NCI-H128 (cell line): ENCODE measurements around the gene CLNK.
"Not testable (repeated sequence)": the region's sequence is repeated elsewhere in the genome, so short reads cannot be mapped to it uniquely, and the experiment has no call there.

Source experiments
- DNase-seq: peaks from one replicate; lab custom pipeline; 2025; ENCODE audit not compliant: unreplicated experiment; lab: John Stamatoyannopoulos, UW

Gene CLNK

GRCh38 chr4:10614926-10615325, 69.6 kb downstream of the CLNK start:
- DNase-seq = not testable (repeated sequence)

DNA sequence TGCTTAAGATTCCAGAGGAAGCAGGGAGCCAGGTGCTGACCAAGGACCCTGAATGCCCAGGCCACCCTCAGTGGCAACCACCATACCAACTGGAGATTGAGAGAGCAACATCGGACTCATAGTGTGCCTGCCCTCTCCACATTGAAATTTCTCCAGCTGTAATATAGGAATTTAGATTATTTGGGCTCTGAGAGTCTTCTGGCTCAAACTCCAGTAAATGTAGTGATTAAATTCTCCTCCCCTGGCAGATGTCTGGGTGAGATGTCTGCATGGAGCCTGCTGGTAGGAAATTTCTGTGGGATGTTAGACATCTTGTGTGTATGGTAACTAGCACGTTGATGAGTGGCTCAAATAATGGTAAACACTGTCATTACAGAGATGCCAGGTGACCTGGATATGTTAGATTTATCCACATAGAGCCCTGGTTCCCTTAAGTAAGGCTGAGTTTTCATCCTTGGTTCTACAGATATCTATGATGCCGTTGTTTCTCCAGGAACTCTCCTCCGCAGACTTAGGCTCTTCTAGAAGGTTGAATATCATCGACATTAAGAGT, 70.6 kb downstream of the CLNK start:
- DNase-seq = no peak

DNA sequence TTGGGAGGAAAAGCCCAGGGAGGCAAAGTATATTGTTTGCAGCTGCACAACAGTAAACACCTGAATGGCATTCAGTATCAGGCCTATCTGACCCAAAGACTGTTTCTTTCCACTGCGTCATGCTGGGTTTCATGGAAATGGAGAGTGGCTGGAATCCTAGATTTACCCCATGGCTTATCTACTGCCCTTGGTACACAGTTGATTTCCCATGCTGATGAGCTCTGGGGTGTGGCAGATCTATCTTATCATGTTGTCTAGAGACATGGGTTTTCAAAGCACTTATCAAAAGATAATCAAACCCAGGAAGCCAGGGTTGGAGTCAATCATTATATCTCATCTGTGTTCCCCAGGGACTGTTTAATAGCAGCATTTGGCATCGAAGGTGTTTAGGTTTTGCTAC, 72.1 kb downstream of the CLNK start:
- no peak for DNase-seq

DNA sequence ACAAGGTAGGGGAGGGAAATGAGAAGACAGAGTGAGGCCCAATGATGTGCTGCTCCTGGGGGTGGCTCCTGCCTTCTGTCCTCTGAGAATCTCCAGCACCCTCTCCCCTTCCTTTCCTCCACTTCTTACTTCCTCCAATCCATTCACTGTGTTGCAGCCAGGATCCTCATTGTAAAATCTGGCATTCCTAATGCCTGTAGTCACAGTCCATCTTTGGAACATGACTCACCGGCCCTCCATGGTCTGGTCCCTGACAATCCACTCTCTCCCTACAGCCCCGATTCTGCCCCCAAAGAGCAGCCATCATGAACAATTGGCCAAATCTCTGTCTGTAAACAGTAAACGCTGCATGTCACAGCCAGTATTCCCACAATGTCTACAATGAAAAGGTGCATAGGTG, 72.9 kb downstream of the CLNK start:
- DNase-seq = no peak

- no peak for DNase-seq
Measured at GRCh38 chr4:10608501-10609219, 75.9 kb downstream of the CLNK start.

- DNase-seq = no peak
Measured at GRCh38 chr4:10607206-10607605, 77.4 kb downstream of the CLNK start.

- DNase-seq = no peak
Measured at GRCh38 chr4:10606483-10607155, 77.9 kb downstream of the CLNK start.

- no peak for DNase-seq
Measured at GRCh38 chr4:10605746-10606482, 78.7 kb downstream of the CLNK start.

- no peak for DNase-seq
Measured at GRCh38 chr4:10605031-10605430, 79.5 kb downstream of the CLNK start.

DNA sequence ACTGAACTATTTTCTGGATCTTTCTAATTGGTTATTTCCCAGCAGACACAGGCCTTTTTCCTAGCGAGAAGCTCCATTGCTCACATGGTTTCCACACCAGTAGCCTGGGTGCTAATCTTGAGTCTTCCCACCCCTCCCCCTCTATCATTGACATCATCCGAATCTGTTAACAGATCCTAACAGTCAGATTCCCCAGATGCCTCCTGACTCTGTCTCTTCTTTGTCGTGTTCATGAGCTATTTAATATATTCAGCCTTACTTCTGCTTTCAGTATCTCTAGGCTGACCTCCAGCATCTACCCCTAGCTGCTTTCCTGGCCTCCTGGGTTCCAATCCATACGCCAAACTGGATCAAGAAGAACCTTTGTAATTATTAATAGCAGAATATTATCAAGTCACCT, 85.0 kb downstream of the CLNK start:
- DNase-seq = no peak

DNA sequence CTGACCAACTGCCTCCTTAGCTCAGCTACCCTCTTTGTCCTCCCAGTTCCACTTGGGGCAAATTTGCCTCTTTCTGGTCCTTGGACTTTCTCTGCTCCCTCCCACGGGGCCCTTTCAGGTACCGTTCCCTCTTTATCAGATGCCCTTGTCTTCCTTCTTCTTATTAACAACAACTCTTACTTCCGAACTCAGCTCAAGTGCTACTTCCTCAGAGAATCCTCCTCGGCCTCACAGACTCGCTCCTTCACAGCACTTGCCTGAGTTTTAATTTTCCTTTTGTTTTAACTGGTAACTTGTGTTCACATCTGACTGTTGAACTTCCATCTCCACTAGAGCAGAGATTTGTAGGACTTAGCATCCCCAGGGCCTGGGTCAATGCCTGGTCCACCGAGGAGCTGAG, 85.7 kb downstream of the CLNK start:
- no peak for DNase-seq

DNA sequence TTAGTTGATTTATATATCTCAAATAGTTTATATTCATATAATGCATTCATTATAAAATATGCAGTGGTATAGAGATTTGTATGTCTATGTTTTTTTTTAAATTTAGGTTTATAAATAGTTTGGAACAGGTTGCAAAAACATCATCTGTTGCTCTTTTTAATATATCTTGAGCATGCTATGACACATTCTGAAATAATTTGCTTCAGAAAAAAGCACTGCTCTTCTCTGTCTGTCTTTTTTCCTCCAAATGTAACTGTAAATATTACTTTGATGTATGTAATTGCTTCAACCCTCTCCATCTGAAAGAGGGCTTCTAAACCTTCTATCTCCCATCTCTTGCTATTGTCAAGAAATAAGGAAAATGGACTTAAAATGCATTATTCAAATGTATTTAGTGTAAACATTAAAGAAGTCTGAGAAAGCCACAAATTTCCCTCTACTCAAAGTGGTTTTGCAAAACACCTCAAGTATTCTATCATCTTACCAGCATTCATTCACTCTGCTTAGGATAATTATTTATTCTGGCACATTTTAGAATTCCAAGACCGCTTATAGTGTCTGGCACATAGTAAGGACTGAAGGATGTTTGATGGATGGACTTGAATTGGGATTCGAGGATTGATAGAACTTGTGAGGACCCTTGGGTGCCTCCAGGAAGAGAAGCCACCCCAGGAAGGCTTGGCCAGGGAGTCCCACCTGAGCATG, 87.8 kb downstream of the CLNK start:
- DNase-seq = no peak

GRCh38 chr4:10593130-10593529, 91.4 kb downstream of the CLNK start:
- no peak for DNase-seq

DNA sequence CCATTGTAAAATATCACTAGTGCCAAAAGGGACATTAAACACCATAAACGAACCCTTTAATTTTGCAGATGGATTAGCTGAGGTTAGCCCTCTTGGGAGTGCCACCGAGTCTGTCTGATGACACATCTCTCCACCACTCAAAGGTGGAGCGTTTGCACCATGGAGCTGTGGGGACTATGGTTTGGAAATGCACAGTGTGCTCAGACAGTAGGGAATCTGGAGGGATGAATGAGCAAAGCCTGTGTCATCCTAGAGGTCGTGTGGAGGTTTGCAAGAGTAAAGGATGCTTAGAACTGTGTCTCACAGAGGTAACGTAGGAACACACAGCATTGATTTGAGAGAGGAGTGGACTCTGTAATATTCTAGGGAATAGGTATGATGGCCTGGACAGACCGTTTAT, 93.7 kb downstream of the CLNK start:
- no peak for DNase-seq

GRCh38 chr4:10589799-10590198, 94.8 kb downstream of the CLNK start:
- no peak for DNase-seq

DNA sequence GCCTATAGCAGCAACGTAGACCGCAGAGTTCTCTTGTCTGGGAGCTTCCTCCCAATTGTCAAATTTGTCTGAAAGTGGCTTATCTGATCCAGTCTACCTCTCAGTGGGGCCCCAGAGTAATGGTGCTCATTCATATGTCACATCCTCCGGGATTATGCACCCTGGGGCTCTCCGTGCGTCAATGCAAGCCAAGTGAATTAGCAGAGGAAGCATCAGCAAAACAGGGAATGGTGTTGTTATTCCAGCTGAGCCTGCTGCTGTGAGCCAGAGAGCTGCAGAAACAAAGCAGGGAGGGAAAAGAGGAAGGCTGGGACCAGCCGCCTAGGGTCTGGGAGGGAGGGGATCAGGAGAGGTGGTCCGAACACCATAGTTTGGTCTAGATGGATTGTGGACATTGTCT, 95.2 kb downstream of the CLNK start:
- no peak for DNase-seq

DNA sequence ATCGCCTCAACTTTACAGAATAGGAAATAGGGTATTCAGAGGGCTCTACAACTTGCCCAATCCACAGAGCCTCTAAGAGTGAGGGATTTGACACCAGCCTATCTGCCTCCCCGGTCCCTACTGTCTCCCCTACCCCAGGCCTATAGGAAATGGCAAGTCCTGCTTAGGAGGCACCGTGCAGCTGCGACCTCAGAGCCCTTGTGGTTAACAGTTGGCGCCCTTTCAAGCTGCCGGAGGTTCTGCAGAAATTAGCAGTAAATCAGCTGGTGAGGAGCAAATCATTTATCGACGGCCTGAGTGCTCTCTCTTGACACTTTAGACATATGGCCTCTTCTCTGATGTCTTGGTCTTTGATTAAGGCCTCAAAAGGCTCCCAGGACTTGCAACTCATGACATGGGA, 96.9 kb downstream of the CLNK start:
- DNase-seq = no peak

- DNase-seq = no peak
Measured at GRCh38 chr4:10587296-10587695, 97.3 kb downstream of the CLNK start.

DNA sequence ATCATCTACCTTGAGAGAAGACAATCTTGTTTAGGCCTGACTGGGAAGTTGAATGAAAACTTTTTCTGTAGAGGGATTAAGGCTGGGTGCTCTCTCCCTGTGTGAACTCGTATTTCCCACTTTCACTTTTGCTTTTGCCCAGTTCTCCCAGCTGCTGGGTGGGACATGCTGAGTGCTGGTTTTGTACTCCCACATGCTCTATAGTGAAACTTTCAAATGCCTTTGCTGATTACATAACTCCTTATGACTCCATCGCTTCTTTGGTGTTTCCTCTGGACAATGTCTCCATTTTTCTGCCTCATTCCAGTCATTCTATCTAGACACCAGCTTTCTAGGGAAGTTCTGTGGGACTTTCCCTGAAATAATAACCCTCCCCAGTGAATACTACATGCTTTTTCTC, 100.5 kb downstream of the CLNK start:
- DNase-seq = no peak

- DNase-seq = no peak
Measured at GRCh38 chr4:10582951-10583350, 101.6 kb downstream of the CLNK start.

DNA sequence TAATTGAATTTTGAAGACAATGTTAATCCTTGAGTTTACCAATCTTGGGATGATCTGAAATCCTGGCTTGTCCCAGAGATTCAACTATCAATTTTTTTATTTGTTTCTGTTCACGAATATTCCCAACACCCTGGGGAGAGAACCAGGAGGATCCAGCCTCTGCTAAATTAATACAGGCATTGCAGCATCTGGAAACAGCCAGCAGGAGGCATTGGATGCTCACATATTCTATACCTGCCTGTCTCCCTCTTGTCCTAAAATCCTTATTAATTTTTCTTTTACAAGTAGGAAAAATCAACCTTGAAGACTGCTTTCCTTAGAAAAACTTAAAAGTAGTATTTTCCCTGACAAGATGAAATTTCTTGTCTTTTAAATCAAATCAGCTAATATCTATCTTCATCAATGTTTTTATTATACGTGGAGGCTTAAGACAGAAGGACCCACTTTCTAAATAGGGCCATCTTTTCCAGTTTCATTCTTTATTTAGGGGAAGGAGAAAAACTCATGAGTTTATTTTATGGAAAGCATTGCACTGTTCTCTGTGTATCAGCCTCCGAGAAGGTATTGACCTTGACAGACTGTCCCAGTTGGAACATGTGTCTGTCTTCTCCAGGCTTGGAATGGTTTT, 102.4 kb downstream of the CLNK start:
- DNase-seq = no peak
